Nephron (organoid): Measurements from ENCODE around the gene RPL27.

Experiments
- H3K27ac Mint-ChIP-seq, 3 experiments: 2 replicates each; pipeline ENCODE4 v1.8.0; 2020; ENCODE audit warnings: mixed read lengths in 3 of 3, mild to moderate bottlenecking in 2 of 3, moderate library complexity in 1 of 3
- H3K27me3 Mint-ChIP-seq: 2 replicates; pipeline ENCODE4 v1.8.0; 2021; ENCODE audit warnings: low read depth, mild to moderate bottlenecking, moderate library complexity, mixed read lengths
- H3K36me3 Mint-ChIP-seq: 2 replicates; pipeline ENCODE4 v1.8.0; 2020; ENCODE audit warnings: low read depth, mixed read lengths
- H3K4me1 Mint-ChIP-seq: 2 replicates; pipeline ENCODE4 v1.8.0; 2020; ENCODE audit warnings: mixed read lengths
- H3K4me3 Mint-ChIP-seq, 3 experiments: 2 replicates each; pipeline ENCODE4 v1.8.0; 2020; ENCODE audit warnings: mild to moderate bottlenecking in 3 of 3, mixed read lengths in 3 of 3, moderate library complexity in 2 of 3
- H3K9me3 Mint-ChIP-seq: 2 replicates; pipeline ENCODE4 v1.8.0; 2020; ENCODE audit warnings: mixed read lengths
- CTCF ChIP-seq, 3 experiments: fragments of 200-600 bp; sonication (generic); IDR thresholded peaks; one replicate each; pipeline ENCODE4 v1.5.0; 2021; ENCODE audit warnings: antibody characterized with exemption in 3 of 3; ENCODE audit not compliant: unreplicated experiment in 3 of 3

The RPL27 gene

GRCh38 chr17:42997984-42998938, at the start of gene RPL27:
RPL27 (plus strand) TSS chr17:42998419; CDS start chr17:42998751, 332 bp downstream.
- Mint-ChIP-seq H3K4me1 (peaks cover 18% of the 10 kb centered on the region), H3K27ac (peak within 1 kb of the TSS; percentile 71 to 98 (median 84)), H3K36me3 (peaks cover 38% of the 10 kb centered on the region), H3K4me3 (peak within 1 kb of the TSS; percentile 95 to 97 (median 97)), H3K9me3 (no peaks in the 10 kb centered on the region), H3K27me3 (no peaks in the 10 kb centered on the region)
- peak; percentile 83 to 91 (median 91) for TF ChIP-seq CTCF (IDR thresholded peaks at IDR 0.05; ENCODE audit: unreplicated experiment in 3 of 3)

GRCh38 chr17:42950044-42950783, 48.0 kb upstream of the RPL27 start:
- Mint-ChIP-seq H3K9me3 (no peaks in the 10 kb centered on the region), H3K4me3 (no peak overlapping the region), H3K36me3 (peaks cover 56% of the 10 kb centered on the region), H3K27me3 (no peaks in the 10 kb centered on the region), H3K4me1 (no peaks in the 10 kb centered on the region), H3K27ac (no peak overlapping the region)
- no peak for TF ChIP-seq CTCF (IDR thresholded peaks at IDR 0.05; ENCODE audit: unreplicated experiment in 3 of 3)

DNA sequence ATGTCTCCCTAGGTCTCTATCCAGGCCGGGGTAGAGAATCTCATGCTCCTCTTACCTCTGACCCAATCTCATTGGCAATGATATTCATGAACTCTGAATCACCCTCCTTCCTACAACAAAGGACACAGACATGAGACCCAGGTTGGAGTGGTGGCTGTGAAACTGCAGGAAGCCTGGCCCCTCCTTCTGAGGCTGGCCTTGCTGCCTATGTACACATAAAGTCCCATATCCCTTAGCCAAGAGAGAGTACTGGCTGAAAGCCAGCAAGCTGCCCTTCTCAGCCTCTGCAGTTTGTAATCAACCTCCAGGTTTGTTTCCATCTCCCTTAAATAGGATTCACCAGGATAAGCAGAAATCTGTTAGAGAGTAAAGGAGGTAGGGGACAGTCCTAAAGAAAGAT, 44.5 kb upstream of the RPL27 start:
- Mint-ChIP-seq H3K4me3 (no peak overlapping the region), H3K4me1 (no peaks in the 10 kb centered on the region), H3K27me3 (no peaks in the 10 kb centered on the region), H3K36me3 (peaks cover 73% of the 10 kb centered on the region), H3K27ac (no peak overlapping the region), H3K9me3 (no peaks in the 10 kb centered on the region)
- TF ChIP-seq CTCF (IDR thresholded peaks at IDR 0.05; ENCODE audit: unreplicated experiment in 3 of 3) = no peak

- Mint-ChIP-seq H3K27me3 (no peaks in the 10 kb centered on the region), H3K27ac (peak within 1 kb of the TSS; percentile 93 to 99 (median 96)), H3K9me3 (no peaks in the 10 kb centered on the region), H3K36me3 (peaks cover 22% of the 10 kb centered on the region), H3K4me3 (peak within 1 kb of the TSS; percentile 89 to 95 (median 90)), H3K4me1 (peaks cover 12% of the 10 kb centered on the region)
- no peak for TF ChIP-seq CTCF (IDR thresholded peaks at IDR 0.05; ENCODE audit: unreplicated experiment in 3 of 3)
Measured at GRCh38 chr17:42964161-42964932, 33.9 kb upstream of the RPL27 start, which contains the start of gene AARSD1. AARSD1 (minus strand) TSS chr17:42964454; CDS start chr17:42964440, 14 bp downstream.

DNA sequence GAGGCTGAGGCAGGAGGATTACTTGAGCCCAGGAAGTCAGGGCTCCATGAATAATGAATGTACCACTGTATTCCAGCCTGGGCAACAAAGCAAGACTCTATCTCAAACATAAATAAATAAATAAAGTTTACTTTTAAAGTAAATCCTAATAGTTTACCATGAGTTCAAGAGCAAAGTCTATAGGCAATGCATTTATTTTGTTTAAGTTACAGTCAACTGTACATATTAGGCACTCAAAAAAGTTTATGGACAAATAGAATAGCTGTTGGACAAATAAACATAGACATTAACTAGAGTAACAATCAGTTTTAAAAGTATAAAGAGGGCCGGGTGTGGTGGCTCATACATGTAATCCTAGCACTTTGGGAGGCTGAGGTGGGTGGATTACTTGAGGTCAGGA, 30.3 kb upstream of the RPL27 start:
- no peak for TF ChIP-seq CTCF (IDR thresholded peaks at IDR 0.05; ENCODE audit: unreplicated experiment in 3 of 3)
- Mint-ChIP-seq H3K9me3 (no peaks in the 10 kb centered on the region), H3K4me1 (peaks cover 12% of the 10 kb centered on the region), H3K36me3 (no peaks in the 10 kb centered on the region), H3K27me3 (no peaks in the 10 kb centered on the region), H3K27ac (no peak overlapping the region), H3K4me3 (no peak overlapping the region)
